PFSK-1 (cell line): ENCODE data around the gene ZNF618.

Source experiments
- FOXP2 ChIP-seq: optimal IDR thresholded peaks from 2 replicates; pipeline ENCODE3; 2011; ENCODE audit warnings: borderline replicate concordance, control low read depth, inconsistent platforms; ENCODE audit not compliant: insufficient read depth; ENCODE audit errors: extremely low read length, extremely low read depth
- POLR2AphosphoS5 ChIP-seq: IDR thresholded peaks from 2 replicates; pipeline ENCODE4 v1.6.1; 2012; ENCODE audit warnings: low read depth, mild to moderate bottlenecking, control low read depth, low read length, moderate library complexity
- SIN3A ChIP-seq: IDR thresholded peaks from 2 replicates; pipeline ENCODE4 v1.6.1; 2012; ENCODE audit warnings: mild to moderate bottlenecking, low read length, moderate library complexity, borderline replicate concordance; ENCODE audit not compliant: insufficient read depth
- TAF1 ChIP-seq: IDR thresholded peaks from 2 replicates; pipeline ENCODE4 v1.6.1; 2012; ENCODE audit warnings: low read length, control low read depth, borderline replicate concordance; ENCODE audit not compliant: insufficient read depth
- TF ChIP-seq, protein P1 (sequence below), 2 experiments: IDR thresholded peaks; 2 replicates each; pipeline versions ENCODE4 v1.6.1 to v1.8.0; 2011 to 2012; ENCODE audit warnings: low read depth in 2 of 2, low read length in 2 of 2, control low read depth in 1 of 2, inconsistent platforms in 1 of 2, mild to moderate bottlenecking in 1 of 2, moderate library complexity in 1 of 2; ENCODE audit not compliant: insufficient read depth in 1 of 2

ZNF618 gene

DNA sequence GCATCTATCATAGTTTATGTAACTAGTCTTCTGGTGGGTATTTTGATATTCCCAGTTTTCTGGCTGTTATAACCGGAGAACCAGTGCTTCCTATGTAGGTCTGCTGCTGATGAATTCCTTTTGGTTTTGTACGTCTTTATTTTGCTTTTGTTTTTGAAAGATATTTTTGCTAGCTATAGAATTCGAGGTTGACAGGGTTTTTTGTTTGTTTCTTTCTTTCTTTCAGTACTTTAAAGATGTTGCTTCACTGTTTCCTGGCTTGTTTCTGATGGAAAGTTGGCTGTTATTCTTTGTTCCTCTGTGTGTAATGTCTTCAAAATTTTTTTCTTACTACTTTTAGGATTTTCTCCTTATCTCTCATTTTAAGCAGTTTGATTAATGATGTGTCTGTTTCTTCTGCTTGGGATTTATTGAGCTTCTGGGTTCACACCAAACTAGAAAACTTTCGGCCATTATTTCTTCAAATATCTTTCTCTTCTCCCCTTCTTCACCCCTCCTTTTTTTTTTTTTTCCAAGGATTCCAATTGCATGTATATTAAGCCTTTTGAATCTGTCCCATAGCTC lies 27.5 kb downstream of the ZNF618 start:
- TF ChIP-seq FOXP2 (no peak), SIN3A (no peak), TAF1 (no peak), POLR2AphosphoS5 (no peak)
- TF ChIP-seq, protein P1, sequence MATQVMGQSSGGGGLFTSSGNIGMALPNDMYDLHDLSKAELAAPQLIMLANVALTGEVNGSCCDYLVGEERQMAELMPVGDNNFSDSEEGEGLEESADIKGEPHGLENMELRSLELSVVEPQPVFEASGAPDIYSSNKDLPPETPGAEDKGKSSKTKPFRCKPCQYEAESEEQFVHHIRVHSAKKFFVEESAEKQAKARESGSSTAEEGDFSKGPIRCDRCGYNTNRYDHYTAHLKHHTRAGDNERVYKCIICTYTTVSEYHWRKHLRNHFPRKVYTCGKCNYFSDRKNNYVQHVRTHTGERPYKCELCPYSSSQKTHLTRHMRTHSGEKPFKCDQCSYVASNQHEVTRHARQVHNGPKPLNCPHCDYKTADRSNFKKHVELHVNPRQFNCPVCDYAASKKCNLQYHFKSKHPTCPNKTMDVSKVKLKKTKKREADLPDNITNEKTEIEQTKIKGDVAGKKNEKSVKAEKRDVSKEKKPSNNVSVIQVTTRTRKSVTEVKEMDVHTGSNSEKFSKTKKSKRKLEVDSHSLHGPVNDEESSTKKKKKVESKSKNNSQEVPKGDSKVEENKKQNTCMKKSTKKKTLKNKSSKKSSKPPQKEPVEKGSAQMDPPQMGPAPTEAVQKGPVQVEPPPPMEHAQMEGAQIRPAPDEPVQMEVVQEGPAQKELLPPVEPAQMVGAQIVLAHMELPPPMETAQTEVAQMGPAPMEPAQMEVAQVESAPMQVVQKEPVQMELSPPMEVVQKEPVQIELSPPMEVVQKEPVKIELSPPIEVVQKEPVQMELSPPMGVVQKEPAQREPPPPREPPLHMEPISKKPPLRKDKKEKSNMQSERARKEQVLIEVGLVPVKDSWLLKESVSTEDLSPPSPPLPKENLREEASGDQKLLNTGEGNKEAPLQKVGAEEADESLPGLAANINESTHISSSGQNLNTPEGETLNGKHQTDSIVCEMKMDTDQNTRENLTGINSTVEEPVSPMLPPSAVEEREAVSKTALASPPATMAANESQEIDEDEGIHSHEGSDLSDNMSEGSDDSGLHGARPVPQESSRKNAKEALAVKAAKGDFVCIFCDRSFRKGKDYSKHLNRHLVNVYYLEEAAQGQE (IDR thresholded peaks at IDR 0.05; ENCODE audit: insufficient read depth in 1 of 2, low read depth in 2 of 2, low read length in 2 of 2), result no peak

DNA sequence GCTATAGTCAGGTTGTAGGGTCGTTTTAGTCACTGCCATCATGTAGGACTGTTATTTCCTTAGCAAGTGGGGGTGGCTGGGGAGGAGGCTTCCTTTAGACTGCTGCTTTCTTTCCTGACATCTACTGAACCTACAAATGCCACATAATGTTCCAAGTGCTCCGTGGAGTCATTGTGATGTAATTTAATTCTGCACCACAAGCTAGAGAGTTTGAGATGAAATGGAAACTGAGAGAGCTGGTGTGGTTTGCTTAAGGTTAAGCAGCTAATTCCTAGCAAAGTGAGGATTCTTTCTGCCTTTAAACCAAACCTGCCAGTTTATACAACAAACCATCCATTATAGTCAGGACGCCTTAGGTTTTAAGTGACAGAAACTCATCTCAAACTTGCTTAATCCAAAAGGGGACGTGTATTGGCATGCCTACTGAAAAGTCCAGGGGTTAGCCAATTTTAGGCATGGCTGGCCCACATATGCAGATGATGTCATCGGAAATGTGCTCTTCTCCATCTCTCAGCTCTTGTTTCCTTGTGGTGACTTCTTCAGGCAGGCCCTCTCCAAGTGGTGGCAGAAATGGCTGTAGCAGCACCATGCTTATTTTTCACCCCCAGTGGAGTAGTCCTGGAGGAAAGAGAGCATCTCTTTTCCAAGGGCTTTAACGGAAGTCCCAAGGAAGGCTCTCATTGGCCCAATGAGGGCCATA lies 30.5 kb downstream of the ZNF618 start:
- no peak for TF ChIP-seq TAF1
- TF ChIP-seq SIN3A, result no peak
- TF ChIP-seq, protein P1 (IDR thresholded peaks at IDR 0.05; ENCODE audit: insufficient read depth in 1 of 2, low read depth in 2 of 2, low read length in 2 of 2), result no peak
- TF ChIP-seq POLR2AphosphoS5, result no peak
- no peak for TF ChIP-seq FOXP2

DNA sequence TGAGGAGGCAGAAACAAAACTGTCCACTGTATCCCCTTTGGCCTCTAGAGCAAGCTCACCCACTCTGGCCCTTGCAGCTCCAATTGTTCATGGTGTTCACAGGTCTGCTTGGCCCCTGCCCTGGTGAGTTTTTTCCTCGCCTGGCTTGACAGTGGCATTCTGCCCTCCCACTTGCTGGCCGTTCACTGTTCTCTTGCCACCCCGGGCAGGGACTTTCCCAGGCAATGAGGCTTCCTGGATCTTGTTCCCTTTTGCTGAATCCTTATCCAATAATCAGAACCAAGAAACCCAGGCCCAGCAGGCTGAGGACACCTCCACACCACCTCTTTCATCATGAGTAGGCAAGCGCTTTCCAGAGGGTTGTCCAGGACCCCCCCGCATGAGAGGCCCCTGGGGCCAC lies 31.2 kb downstream of the ZNF618 start:
- TF ChIP-seq SIN3A, result no peak
- TF ChIP-seq TAF1, result no peak
- TF ChIP-seq FOXP2, result no peak
- TF ChIP-seq POLR2AphosphoS5, result no peak
- TF ChIP-seq, protein P1 (IDR thresholded peaks at IDR 0.05; ENCODE audit: insufficient read depth in 1 of 2, low read depth in 2 of 2, low read length in 2 of 2), result no peak

DNA sequence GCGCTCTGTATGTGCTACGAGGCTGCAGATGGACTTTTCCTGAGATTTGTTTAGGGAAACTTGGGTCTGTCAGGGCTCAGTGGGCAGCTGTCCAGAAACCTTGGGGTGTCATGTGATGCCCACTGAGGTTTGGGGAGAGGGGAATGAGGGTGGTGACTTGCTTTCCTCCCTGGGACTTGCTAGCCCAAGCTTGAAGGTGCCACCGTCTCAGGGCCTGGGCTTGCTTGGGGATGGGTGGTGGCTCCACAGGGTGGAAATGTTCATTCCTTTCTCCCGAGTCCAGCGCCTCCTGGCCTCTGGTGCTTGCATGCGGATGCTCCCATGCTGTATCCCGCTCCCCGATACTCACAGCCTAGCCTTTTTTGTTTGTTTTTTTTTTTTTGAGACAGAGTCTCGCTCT lies 33.3 kb downstream of the ZNF618 start:
- TF ChIP-seq, protein P1 (IDR thresholded peaks at IDR 0.05; ENCODE audit: insufficient read depth in 1 of 2, low read depth in 2 of 2, low read length in 2 of 2), result no peak
- TF ChIP-seq SIN3A (no peak), POLR2AphosphoS5 (no peak), FOXP2 (no peak), TAF1 (no peak)
